Inflammatory macrophage treated with lipopolysaccharide for 1 hour (primary cell): Measurements from ENCODE around the gene PLA2G2C.
"Not testable (repeated sequence)": the region's sequence is repeated elsewhere in the genome, so short reads cannot be mapped to it uniquely, and the experiment has no call there.

Experiments
- DNase-seq, 2 donors: peaks; one replicate each; pipeline ENCODE4 v3.0.0-alpha.2; 2020 to 2022

PLA2G2C gene

DNA sequence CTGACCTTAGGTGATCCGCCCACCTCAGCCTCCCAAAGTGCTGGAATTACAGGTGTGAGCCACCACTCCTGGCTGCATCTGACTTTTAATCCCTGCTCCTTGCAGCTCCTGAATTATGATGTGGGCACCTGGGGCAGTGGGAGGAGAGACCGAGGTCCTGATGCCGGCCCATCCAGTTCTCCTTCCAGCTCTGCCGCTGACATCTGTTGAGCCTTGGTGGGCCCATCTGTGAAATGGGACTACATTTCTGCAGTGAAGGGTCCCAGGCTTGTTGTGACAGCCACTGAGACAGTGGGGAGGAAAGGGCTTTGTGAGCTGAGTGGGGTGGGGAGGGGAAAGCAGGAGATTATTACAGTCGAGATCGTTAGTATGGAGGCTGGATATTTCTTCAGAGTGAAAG is 35.3 kb downstream of the PLA2G2C start:
- DNase-seq, result no peak

DNA sequence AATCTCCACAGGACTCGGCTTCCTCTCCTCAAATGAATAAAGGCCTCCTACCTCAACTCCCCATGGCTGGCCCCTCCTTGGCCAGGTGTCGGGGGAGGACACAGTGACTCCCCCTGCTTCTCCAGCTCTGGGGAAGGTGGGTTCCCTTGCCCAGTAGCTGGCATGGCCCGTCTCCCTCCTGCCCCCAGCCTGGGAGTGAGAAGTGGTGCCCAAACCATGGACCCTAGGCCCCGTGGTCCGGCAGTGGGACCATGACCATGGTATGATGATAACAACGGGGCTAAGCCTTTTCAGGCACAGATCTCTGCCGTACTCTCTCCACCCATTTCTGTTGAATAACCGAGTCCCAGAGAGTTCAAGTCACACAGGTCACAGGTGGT is 36.0 kb downstream of the PLA2G2C start:
- DNase-seq, result no peak

DNA sequence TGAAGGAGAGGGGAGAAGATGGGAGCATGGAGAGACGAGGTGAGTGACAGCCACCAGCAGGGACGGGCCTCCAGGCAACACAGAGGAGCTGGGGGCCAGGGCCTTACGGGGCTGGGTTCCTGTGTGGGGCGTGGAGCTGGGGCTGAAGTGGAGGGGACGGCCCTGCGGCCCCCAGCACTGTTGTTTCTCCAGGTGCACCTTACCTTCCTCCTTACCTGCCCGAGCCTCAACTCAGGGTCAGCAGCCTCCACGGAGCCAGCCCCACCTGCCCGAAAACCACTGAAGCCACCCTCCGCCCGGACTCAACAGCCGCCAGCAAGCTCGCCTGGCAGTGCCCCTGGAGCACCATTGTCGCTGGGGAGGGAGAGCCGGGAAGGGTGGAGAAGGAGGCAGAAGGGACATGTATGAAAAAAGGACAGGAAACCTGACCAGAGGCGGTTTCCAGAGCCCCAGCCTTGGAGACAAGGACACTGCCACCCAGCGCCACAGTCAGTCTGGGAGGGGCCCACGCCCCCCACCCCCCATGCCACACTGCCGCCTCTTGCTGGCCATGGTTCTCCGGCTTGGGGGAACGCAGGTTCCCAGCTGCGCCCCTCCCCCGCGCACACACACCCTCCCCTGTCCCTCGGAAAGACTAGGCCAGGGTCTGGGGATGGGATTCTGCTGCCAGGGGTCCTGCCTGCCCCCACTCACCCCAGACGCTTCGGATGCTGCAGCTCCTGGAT is 36.6 kb downstream of the PLA2G2C start:
- DNase-seq, result no peak

DNA sequence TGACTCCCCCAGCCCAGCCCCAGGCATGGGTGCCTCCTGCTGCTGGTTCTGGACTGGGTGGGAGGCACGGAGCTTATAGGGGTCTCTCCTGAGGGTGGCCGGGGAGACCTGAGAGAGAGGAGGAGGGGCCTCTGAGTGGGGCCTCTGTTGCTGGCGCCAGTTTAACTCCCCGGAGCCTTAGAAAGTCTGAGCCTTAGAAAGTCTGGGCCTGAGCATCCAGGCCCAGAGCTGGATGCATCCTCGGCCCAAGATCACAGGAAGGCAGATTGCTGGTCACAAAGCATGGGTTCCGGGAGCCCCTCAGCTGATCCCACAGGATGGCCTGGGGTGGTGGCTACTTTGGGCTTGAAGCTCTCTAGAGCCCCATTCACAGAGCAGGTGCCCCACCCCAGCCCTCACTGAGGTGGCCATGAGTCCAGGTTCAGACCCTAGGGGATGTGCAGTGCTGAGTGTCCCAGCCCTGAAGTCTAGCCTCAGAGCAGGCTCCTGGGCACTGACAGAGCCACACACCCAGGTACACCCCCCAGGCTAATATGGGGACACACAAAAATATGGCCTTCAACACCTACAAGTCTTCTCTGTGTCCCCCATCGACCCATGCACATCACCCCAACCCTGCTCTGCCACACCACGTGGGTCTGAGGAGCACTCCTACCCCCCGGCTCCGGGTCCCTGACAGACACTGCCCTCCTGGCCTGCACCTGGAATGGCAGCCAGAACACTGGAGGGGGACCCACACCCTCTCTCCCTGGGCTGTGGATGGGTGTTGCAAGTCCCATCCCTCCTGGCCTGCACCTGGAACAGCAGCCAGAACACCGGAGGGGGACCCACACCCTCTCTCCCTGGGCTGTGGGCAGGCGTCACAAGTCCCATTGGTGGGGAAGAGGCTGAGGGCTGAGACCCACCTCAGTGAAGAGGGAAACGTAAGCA is 37.5 kb downstream of the PLA2G2C start:
- DNase-seq, result no peak

DNA sequence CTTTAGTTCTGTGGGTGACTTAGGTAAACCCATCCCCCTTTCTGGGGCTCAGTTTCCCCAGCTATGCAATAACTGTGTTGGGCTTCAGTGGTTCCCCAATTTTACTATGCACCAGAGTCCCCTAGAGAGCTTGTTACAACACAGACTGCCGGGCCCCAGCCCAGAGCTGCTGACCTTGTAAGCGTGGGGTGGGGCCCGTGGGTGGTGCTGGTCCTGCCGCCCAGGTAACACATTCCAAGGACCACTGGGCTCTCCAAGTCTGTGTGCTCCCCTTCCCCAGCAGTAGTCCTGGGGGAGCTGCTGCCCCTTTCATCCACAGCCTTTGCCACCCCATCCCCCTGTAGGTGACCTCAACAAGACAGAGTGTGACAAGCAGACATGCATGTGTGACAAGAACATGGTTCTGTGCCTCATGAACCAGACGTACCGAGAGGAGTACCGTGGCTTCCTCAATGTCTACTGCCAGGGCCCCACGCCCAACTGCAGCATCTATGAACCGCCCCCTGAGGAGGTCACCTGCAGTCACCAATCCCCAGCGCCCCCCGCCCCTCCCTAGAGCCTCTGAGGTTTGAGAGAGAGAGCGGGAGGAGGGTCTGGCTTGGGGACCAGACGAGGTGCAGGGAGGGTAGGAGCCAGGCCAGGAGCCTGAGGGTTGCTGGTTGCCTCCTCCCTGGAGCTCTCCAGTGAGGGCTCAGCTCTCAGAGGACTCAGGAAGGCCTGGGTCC is 38.3 kb downstream of the PLA2G2C start:
- DNase-seq, result no peak

DNA sequence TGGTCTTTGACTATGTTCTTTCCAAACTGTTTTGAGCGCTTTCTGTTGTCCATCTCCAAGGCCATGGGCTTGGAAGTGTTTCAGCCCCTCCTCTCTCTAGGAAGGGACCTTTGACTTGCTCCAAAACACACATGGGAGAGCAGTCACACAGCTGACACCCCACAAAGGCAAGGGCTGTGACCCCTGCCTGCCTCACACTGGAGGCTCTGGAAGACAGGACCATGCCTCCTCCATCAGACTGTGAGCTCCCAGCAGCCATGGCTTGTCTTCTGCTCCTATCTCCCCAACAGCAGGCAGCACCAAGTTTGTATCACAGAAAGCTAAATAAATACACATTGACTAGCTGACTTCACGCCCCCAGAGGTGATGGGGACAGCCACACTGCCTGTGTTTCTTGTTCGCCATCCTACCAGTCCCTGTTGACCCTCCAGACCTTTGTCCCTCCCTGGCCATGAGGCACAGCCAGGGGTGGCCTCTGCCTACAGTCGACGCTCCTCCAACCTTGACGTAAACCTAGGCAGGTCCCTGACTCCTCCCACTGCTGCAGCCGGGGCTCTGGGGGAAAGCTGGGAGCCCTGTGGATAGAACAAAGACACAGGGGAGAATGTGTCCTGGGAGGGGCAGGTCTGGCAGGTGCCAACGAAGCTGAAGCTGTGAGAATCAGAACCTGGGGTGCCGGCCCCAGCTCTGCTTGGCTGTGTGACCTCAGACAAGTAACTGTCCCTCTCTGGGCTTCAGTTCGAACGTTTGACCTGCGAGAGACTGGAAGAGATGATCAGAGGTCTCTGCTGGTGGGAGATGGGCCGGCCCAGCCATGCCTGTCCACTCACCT is 42.4 kb downstream of the PLA2G2C start:
- no peak for DNase-seq

DNA sequence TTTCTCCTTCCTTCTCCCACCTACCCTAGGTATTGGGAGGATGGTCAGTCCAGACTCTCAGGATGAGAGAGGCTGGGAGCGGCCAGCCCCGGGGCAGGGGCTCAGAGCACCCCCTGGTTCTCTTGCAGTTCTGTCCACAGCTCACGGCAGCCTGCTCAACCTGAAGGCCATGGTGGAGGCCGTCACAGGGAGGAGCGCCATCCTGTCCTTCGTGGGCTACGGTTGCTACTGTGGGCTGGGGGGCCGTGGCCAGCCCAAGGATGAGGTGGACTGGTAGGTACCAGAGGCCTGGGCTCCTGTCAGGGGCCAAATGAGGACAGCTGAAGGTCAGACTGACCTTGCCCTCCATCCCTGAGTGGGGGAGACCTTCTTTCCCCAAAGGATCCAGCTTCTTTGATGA is 43.0 kb downstream of the PLA2G2C start:
- no peak for DNase-seq

DNA sequence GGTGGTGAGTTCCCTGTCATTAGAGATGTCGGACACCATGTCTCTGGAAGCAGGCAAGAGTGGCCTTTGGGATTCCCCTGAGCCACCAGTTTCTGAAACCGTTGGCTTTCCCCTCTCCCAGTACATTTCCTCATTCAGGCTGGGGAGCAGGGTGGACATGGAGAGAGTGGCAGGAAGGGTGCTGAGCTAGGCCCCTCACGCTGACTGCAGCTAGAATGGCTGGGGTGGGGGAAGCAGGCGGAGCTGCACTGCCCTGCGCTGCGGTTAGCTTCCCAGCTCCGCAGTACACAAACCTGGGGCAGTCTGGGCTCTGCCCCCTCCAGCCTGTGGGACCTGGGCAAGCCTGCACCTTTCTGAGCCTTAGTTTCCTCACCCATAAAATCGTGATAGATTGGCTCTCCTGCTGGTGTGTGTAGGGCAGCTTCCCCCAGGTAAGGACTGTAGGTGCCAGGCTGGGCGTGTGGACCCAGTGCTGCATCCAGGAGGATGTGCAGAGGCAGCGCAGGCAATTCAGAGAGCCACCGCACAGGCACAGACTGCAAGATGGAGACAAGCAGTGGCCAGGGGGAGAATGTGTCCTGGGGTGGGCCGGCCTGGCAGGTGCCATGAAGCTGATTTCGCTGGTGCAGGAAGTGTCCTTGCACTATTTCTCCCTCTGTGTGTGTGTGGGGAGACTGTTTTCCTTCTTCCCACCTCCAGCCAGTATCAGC is 44.2 kb downstream of the PLA2G2C start:
- DNase-seq, result no peak

DNA sequence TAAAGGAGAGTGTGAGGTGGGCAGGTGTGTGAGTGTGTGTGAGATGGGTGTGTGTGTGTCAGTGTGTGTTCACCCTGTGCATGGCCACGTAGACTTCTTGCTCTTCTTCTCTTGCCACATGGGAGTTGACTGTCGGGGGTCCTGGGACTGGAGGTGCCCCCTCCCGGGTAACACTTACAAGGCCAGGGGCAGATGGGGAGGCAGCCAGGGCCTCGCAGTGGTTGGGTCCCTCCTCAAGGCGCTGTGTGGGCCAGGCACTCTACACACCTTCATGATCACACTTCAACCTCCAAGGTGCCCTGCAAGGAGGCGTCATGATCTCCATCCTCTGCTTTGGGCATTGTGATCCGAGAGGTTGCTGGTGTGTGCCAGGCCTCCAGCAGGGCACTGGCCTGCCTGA is 44.9 kb downstream of the PLA2G2C start:
- no peak for DNase-seq

DNA sequence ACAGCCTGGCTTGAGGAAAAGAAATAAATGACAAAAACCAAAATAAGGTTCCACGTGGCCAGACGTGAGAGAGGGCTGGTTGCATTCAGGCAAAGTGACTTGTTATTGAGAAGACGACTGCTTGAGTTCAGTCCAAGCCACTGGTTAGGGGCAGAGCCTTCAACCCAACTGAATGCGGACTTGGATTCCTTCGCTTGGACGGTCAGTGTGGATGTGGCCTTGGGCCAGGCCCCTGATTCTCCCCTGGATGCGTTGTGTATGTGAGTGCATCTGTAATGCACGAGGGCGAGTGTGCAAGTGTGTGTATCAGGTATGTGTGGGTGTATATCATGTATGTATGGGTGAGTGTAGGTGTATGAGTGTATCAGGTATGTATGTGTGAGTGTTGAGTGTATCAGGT is 45.3 kb downstream of the PLA2G2C start:
- DNase-seq, result no peak

DNA sequence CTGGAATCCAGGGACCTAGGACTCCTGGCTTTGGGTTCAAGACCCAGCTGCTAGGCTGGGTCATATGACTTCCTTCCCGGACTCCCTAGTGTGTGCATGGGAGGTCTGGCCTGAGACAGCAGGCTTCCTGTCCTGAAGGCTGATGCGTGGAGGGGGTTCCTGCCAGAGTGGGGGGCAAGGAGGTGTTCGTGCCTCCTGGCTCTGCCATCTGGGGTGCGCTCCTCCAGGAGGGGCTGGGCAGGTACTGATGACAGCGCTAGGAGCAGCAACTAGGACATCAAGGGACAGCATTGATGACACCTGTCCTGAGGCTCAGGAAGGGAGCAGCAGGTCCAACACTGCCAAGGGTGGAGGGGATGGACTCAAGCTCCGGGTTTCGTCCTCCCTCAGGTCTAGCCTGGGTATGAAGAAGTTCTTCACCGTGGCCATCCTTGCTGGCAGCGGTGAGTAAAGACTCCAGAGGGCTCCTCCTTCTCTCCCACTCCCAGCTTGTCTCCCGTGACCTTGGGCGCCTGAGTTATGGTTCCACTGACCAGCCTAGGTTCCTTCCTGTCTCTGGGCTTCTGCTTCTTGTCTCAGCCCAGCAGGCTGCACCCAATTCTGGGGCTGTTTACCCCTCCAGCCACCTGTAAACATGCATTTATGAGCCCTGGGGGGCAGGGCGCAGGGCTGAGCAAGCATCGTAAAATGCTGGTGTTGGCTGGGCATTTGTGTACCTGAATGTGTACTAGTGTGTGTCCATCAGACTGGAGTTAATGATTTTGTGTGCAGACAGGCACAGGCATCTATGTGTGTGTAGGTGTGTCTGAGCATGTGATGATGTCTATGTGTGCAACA is 46.3 kb downstream of the PLA2G2C start:
- no peak for DNase-seq

DNA sequence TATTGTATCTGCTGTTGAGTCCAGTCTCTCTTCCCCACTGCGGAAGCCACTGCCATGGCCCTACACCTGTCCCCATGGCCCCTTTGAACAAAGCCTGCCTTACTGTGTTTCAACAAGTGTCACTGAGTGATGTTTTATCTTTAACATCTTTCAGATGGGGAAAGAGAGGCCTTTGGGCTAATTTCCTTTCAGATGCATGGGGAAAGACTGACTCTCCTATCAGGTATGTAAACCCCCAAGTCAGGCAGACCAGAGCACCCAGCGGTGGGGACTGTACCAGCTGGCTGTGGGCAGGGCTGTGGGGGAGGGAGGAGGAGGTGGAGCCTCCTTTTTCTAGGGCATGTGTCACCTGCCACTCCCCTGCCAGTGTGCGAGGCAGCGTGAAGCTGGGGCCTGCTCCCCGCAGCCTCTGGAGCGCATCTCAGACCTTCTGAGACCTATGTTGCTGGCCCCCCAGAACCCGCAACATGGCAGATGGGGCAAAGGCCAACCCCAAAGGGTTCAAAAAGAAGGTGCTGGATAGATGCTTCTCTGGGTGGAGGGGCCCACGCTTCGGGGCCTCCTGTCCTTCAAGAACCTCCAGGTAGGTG is 47.3 kb downstream of the PLA2G2C start, which contains the start of gene PLA2G2F:
PLA2G2F (plus strand) TSS at position 363 of the 590 bp plus-strand sequence; CDS start at position 468, 105 bp downstream.
- DNase-seq, result no peak

DNA sequence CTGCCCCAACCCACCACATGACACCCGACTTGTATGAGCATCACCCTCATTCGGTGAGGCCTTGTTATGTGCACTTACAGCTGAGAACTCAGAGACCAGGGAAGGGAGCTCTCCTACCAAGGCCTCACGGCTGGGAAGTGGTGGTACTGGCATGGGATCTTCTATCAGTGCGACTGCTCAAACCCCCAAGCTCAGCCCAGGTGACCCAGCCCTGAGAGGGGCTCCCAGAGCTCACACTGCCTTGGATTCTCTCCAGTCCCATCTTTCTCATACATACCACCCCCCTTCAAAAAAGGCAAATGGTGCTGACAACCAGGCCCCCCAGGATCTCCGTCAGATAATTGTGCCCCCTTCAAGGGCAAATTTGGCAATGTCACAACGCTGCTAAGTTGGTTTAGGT is 48.0 kb downstream of the PLA2G2C start:
- DNase-seq, result no peak

DNA sequence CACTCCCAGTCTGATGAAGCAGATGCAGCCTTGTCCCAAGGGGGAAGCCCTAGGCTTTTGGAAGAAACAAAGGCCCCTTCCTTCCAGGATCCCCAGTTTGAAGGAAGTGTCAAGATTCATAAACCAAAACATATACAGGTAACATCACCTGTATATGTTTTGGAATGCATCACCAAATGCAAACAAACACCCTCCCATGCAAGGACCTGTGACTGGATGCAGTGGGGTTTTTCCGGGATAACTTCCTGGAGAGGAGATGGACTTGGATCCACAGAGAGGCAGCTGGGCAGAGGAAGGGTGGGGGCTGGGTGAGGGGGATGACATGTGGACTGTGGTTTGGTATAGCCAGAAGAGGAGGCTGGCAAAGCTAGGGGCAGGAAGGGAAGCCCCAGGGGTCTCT is 48.7 kb downstream of the PLA2G2C start:
- DNase-seq, result no peak

DNA sequence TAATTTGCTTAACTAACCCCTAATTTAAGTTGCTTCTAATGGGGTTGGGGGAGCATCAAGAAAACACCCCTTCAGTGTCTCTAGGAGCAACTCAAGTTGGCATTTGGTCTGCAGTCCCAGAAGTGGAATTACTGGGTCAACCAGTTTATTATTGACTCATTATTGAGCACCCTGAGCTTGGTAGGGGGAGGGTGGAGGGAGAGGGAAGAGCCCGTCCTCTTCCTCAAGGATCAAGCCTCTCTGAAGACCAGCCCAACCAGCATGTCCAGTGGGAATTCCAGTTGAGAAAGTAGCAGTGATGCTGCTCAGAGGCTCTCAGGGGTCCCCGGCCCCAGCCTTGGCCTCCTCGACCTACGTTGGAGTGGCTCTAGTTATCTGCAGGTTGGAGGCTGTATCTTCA is 49.3 kb downstream of the PLA2G2C start:
- no peak for DNase-seq

DNA sequence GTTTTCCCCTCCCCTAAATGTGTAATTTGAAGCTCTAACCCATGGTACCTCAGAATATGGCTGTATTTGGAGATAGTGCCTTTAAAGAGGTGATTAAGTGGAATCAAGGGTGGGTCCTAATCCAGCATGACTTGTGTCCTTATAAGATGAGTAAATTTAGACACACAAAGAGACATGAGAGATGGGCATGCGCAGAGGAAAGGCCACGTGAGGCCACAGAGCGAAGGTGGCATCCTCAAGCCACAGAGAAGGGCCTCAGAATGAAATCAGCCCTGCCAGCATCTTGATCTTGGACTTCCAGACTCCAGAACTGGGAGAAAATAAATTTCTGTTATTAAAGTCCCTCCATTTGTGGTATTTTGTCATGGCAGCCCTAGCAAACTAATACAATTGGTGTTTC is 50.1 kb downstream of the PLA2G2C start:
- no peak for DNase-seq

DNA sequence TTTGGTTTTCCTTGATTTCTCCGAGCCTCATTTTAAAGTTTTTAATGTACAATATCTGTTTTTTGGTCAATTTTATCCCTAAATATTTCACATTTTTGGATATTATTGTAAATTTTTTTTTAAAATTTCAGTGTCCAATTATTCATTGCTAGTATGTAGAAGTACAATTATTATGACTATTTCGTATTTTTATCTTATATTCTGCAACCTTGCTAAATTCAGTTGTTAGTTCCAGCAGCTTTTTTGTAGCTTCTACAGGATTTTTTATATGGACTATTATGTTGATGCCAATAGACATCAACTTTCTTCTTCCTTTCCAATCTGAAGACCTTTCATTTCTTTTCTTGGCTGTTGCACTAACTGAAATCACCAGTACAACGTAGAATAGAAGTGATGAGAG is 51.3 kb downstream of the PLA2G2C start:
- DNase-seq, result no peak

DNA sequence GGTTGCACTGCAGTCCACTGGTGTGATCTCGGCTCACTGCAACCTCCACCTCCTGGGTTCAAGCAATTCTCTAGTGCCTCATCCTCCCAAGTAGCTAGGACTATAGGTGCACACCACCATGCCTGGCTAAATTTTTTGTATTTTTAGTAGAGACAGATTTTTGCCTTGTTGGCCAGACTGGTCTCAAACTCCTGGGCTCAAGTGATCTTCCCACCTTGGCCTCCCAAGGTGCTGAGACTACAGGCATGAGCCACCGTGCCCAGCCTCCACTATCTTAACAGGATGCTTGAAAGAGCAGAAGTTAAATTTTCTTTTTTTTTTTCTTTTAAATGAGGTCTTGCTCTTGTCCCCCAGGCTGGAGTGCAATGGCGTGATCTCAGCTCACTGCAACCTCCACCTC is 55.8 kb downstream of the PLA2G2C start:
- DNase-seq, result not testable (repeated sequence)

DNA sequence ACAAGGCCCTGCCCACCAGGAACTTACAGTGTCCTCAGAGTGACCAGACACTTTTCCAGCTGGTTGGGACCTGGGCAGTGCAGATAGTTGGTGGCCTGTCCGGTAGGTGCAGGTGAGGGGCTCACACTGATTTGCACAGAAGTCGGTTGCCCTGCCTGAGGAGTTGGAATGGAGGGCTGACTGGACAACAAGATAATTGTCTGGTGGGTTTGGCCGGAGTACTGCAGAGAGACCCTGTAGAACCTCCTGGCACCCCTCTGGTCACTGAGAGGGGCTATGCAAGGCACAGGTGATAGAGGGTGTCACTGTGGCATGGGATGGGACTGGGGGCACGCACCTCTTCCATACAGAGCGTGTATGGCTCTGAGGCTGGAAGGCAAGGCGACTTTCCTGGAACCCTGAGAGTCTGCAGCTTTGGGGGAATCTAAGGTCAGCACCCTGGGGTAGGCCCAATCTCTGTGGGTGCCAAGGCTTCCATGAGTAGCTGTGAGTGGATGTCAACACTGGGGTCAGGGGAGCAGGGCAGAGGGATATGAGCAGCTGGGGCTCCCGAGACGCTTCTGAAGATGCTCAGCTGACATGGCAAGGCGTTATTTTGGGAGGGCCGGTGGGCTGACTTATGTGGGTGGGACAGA is 59.4 kb downstream of the PLA2G2C start:
- DNase-seq, result no peak
